ENCODE results near the gene STRADA. TPM values are rescaled to one million over a fixed set of nuclear protein-coding genes. Genes with fewer than 3 reads are reported as not detected.

The STRADA gene
- total RNA-seq, 4 donors from 2014 or later = 15.8 to 26.4 (median 19.3) TPM

DNA sequence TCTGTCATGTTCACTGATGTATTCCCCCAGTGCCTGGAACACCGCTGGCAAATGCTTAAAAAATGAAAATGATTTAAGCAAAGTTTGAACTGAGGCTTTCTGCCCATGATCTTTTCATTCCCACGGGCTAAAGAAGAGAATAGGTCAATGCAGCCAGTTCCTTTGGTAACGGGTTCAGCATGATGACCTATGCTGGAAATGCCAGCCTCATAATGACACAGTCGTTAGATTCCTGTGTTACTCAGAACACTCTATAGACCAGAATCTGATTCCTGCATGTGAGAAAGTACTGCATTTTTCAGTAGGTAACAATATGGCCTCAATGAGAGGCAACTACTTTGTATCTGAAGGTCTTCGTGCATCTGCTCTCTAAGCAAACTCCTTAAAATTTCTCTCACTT lies 22.6 kb downstream of the STRADA start:
- 83 to 88% methylated on average over 5 of the region's 5 CpGs for WGBS, 2 donors
- intact Hi-C loops (cut with DNase I; ENCODE audit: low total_unique reads) = no loop called here
- DNase-seq (ENCODE audit: low spot score in 2 of 2) = no peak
- TF ChIP-seq, protein P1, sequence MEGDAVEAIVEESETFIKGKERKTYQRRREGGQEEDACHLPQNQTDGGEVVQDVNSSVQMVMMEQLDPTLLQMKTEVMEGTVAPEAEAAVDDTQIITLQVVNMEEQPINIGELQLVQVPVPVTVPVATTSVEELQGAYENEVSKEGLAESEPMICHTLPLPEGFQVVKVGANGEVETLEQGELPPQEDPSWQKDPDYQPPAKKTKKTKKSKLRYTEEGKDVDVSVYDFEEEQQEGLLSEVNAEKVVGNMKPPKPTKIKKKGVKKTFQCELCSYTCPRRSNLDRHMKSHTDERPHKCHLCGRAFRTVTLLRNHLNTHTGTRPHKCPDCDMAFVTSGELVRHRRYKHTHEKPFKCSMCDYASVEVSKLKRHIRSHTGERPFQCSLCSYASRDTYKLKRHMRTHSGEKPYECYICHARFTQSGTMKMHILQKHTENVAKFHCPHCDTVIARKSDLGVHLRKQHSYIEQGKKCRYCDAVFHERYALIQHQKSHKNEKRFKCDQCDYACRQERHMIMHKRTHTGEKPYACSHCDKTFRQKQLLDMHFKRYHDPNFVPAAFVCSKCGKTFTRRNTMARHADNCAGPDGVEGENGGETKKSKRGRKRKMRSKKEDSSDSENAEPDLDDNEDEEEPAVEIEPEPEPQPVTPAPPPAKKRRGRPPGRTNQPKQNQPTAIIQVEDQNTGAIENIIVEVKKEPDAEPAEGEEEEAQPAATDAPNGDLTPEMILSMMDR (IDR thresholded peaks at IDR 0.05) = no peak
- no peak for TF ChIP-seq POLR2A (IDR thresholded peaks at IDR 0.05)
- H3K4me3 ChIP-seq (ENCODE audit: low read depth, poor library complexity, severe bottlenecking) = no peak overlapping the region

DNA sequence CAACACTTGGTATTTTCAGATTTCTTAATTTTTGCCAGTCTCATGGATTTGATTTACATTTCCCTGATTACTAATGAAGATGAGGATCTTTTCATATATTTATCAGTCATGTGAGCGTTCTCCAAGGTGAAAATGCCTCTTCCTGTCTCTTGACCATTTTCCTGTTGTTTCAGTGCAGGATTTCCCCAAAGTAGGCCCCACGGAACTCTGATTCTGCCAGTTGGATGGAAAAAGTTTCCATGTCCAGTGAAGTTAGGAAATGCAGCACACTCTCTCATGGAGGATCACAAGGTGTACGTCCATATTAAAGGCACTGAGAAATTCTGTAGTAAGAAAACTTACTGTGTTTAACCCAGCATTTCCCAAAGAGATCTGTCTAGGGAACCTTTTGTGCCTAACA lies 25.2 kb downstream of the STRADA start:
- TF ChIP-seq, protein P1 (IDR thresholded peaks at IDR 0.05) = no peak
- no peak for TF ChIP-seq POLR2A (IDR thresholded peaks at IDR 0.05)
- WGBS, 2 donors = 89 to 91% methylated on average over 3 of the region's 3 CpGs
- intact Hi-C loops (cut with DNase I; ENCODE audit: low total_unique reads) = no loop called here
- no peak overlapping the region for H3K4me3 ChIP-seq (ENCODE audit: low read depth, poor library complexity, severe bottlenecking)
- no peak for DNase-seq (ENCODE audit: low spot score in 2 of 2)

DNA sequence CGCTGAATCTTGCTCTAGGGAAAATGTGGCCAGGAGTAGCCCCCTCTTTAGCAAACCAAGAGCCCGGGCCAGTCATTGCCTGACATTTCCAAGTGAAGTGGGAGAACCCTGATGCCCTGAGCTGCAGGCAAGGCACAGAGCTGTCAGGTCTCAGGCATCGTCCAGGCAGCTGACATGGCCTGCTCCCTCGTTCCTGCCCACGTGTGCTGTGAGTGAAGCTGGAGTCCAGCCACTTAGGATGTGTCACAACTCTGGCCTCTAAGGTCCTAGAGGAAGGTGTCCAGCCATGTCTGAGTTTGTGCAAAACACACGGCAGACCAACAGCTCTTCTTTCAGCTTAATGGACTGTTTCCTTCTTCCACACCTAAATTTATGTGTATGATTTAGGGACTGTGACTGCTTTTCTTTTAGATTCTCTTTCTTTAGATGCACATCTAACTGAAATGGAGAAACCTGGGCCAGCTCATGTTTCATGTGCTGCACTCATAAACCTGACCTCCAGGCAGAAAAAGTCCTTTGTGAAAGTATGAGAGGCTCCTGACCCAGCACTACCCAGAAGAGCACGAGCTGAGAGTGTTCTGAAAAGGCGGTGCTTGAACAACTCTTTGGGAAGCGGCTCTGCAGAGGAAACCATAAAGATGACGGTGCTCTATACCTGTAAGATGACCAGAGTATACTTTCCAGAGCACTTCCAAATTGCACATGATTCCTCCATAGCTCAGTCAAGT lies 26.9 kb downstream of the STRADA start:
- no peak for DNase-seq (ENCODE audit: low spot score in 2 of 2)
- no peak overlapping the region for H3K4me3 ChIP-seq (ENCODE audit: low read depth, poor library complexity, severe bottlenecking)
- 75 to 86% methylated on average over 10 of the region's 10 CpGs for WGBS, 2 donors
- TF ChIP-seq, protein P1 (IDR thresholded peaks at IDR 0.05) = no peak
- no peak for TF ChIP-seq POLR2A (IDR thresholded peaks at IDR 0.05)
- intact Hi-C loops (cut with DNase I; ENCODE audit: low total_unique reads) = no loop called here

DNA sequence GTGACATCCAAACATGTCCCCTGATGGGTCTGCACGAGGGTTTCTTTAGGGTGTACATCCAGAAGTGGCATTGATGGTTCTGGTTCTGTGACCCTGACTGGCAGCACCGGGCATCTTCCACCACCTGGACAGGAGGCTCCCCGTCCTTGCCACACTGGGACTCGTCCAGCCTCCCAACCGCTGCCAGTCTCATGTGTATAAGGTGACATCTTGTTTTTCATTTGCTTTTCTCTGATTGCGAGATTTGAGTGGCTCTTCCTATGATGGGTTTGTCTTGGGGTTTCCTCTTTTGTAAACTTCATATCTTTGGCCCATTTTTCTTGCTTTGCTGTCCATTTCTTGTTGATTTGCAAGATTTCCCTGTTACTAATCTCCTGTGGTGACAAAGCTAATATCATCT lies 32.5 kb downstream of the STRADA start:
- no peak for TF ChIP-seq POLR2A (IDR thresholded peaks at IDR 0.05)
- TF ChIP-seq, protein P1 (IDR thresholded peaks at IDR 0.05) = no peak
- WGBS, 2 donors = 90% methylated on average over 6 of the region's 6 CpGs
- intact Hi-C loops (cut with DNase I; ENCODE audit: low total_unique reads) = no loop called here
- H3K4me3 ChIP-seq (ENCODE audit: low read depth, poor library complexity, severe bottlenecking) = no peak overlapping the region
- DNase-seq (ENCODE audit: low spot score in 2 of 2) = no peak

DNA sequence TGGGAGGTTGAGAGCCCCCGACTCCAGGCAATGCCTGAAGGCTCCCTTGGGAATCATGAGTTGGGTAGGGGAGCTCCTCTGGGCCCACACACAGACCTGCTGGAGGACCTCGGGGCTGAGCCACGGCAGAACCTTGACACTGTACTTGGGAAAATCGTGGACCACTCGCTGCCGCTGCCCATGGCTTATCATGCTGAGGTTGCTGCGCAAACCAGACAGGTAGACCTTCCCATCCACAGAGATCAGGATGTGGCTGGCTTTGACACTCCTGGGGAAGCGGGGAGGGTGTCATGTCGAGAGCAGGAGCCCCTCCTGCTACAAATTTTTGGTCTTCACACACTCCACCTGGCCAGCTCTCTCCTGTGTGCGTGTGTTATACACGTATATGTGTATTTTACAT lies 34.4 kb downstream of the STRADA start:
- TF ChIP-seq, protein P1 (IDR thresholded peaks at IDR 0.05) = no peak
- no peak for TF ChIP-seq POLR2A (IDR thresholded peaks at IDR 0.05)
- no peak overlapping the region for H3K4me3 ChIP-seq (ENCODE audit: low read depth, poor library complexity, severe bottlenecking)
- DNase-seq (ENCODE audit: low spot score in 2 of 2) = no peak
- 86 to 90% methylated on average over 7 to 11 of the region's 11 CpGs for WGBS, 2 donors
- intact Hi-C loops (cut with DNase I; ENCODE audit: low total_unique reads) = no loop called here
